ENCODE results near the gene ATP2C2.

- TF ChIP-seq CTCF (IDR thresholded peaks at IDR 0.05) (no peak), FOXP1 (CRISPR knock-in tag; IDR thresholded peaks at IDR 0.05; ENCODE audit: borderline replicate concordance) (no peak), ETV6 (CRISPR knock-in tag; IDR thresholded peaks at IDR 0.05) (no peak), PREB (CRISPR knock-in tag; IDR thresholded peaks at IDR 0.05; ENCODE audit: borderline replicate concordance) (no peak), TEAD1 (CRISPR knock-in tag; IDR thresholded peaks at IDR 0.05) (no peak), USF1 (CRISPR knock-in tag; IDR thresholded peaks at IDR 0.05) (no peak), TCF7 (CRISPR knock-in tag; IDR thresholded peaks at IDR 0.05; ENCODE audit: low read depth) (no peak), ZNF232 (CRISPR knock-in tag; IDR thresholded peaks at IDR 0.05) (no peak)
- TF ChIP-seq, protein P1, sequence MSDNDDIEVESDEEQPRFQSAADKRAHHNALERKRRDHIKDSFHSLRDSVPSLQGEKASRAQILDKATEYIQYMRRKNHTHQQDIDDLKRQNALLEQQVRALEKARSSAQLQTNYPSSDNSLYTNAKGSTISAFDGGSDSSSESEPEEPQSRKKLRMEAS (CRISPR knock-in tag; IDR thresholded peaks at IDR 0.05) = no peak
- TF ChIP-seq, protein P2, sequence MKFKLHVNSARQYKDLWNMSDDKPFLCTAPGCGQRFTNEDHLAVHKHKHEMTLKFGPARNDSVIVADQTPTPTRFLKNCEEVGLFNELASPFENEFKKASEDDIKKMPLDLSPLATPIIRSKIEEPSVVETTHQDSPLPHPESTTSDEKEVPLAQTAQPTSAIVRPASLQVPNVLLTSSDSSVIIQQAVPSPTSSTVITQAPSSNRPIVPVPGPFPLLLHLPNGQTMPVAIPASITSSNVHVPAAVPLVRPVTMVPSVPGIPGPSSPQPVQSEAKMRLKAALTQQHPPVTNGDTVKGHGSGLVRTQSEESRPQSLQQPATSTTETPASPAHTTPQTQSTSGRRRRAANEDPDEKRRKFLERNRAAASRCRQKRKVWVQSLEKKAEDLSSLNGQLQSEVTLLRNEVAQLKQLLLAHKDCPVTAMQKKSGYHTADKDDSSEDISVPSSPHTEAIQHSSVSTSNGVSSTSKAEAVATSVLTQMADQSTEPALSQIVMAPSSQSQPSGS (CRISPR knock-in tag; IDR thresholded peaks at IDR 0.05; ENCODE audit: borderline replicate concordance, low read depth) = no peak
- TF ChIP-seq, protein P3, sequence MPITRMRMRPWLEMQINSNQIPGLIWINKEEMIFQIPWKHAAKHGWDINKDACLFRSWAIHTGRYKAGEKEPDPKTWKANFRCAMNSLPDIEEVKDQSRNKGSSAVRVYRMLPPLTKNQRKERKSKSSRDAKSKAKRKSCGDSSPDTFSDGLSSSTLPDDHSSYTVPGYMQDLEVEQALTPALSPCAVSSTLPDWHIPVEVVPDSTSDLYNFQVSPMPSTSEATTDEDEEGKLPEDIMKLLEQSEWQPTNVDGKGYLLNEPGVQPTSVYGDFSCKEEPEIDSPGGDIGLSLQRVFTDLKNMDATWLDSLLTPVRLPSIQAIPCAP (CRISPR knock-in tag; IDR thresholded peaks at IDR 0.05) = no peak
Measured at GRCh38 chr16:84471966-84472365, 103.6 kb downstream of the ATP2C2 start.

Data from WTC11 (cell line).